ENCODE data around the gene POU6F2.

The POU6F2 gene

GRCh38 chr7:39402034-39402433 is 424.3 kb downstream of the POU6F2 start:
- Histone ChIP-seq H3K79me2 (ENCODE audit: control insufficient read depth, insufficient read depth, low read length) (no peaks in the 10 kb centered on the region), H3K4ac (ENCODE audit: low read depth, low read length) (no peak overlapping the region), H2BK120ac (ENCODE audit: low read depth, low read length) (no peak overlapping the region), H3K79me1 (ENCODE audit: low read length) (no peaks in the 10 kb centered on the region), H3K36me3 (ENCODE audit: control insufficient read depth, insufficient read depth, low read length) (no peaks in the 10 kb centered on the region), H3K23ac (ENCODE audit: low read length) (no peak overlapping the region), H2BK15ac (replicated peaks; ENCODE audit: low read depth) (no peak overlapping the region), H2AK5ac (ENCODE audit: low read length) (no peak overlapping the region), H2BK5ac (ENCODE audit: low read length) (no peak overlapping the region), H4K5ac (ENCODE audit: low read length) (no peak overlapping the region), H3K27me3 (ENCODE audit: insufficient read depth, low read length, poor library complexity) (no peaks in the 10 kb centered on the region), H3K18ac (ENCODE audit: low read length) (no peak overlapping the region), H3K27ac (ENCODE audit: low read depth, low read length) (no peak overlapping the region), H3K56ac (ENCODE audit: low read length) (no peak overlapping the region), H3K4me2 (ENCODE audit: low read length) (no peak overlapping the region), H3K9ac (ENCODE audit: low read length) (no peak overlapping the region), H3K4me1 (ENCODE audit: control insufficient read depth, low read depth, low read length) (peaks cover 2% of the 10 kb centered on the region), H4K8ac (ENCODE audit: low read depth, low read length) (no peak overlapping the region), H3K4me3 (ENCODE audit: low read length) (no peak overlapping the region)
- no peak for DNase-seq

GRCh38 chr7:39404907-39405306 is 427.2 kb downstream of the POU6F2 start:
- no peak overlapping the region for H2BK120ac ChIP-seq (ENCODE audit: low read depth, low read length)
- no CpG with 5 or more reads among the region's 1 CpG for WGBS (ENCODE audit: extremely low coverage, insufficient coverage, low lambda C conversion rate)
- no peak overlapping the region for H3K9ac ChIP-seq (ENCODE audit: low read length)
- H3K18ac ChIP-seq (ENCODE audit: low read length): no peak overlapping the region
- H3K56ac ChIP-seq (ENCODE audit: low read length): no peak overlapping the region
- H3K4ac ChIP-seq (ENCODE audit: low read depth, low read length): no peak overlapping the region
- no peak overlapping the region for H3K4me2 ChIP-seq (ENCODE audit: low read length)
- H2BK5ac ChIP-seq (ENCODE audit: low read length): no peak overlapping the region
- no peak overlapping the region for H2AK5ac ChIP-seq (ENCODE audit: low read length)
- H3K4me1 ChIP-seq (ENCODE audit: control insufficient read depth, low read depth, low read length): peaks cover 2% of the 10 kb centered on the region
- H3K23ac ChIP-seq (ENCODE audit: low read length): no peak overlapping the region
- no peak overlapping the region for H4K8ac ChIP-seq (ENCODE audit: low read depth, low read length)
- H3K36me3 ChIP-seq (ENCODE audit: control insufficient read depth, insufficient read depth, low read length): no peaks in the 10 kb centered on the region
- no peak overlapping the region for H2BK15ac ChIP-seq (replicated peaks; ENCODE audit: low read depth)
- no peak overlapping the region for H3K27ac ChIP-seq (ENCODE audit: low read depth, low read length)
- H4K5ac ChIP-seq (ENCODE audit: low read length): no peak overlapping the region
- no peaks in the 10 kb centered on the region for H3K79me1 ChIP-seq (ENCODE audit: low read length)
- no peak for DNase-seq
- no peak overlapping the region for H3K4me3 ChIP-seq (ENCODE audit: low read length)
- no peaks in the 10 kb centered on the region for H3K27me3 ChIP-seq (ENCODE audit: insufficient read depth, low read length, poor library complexity)
- no peaks in the 10 kb centered on the region for H3K79me2 ChIP-seq (ENCODE audit: control insufficient read depth, insufficient read depth, low read length)

- no peak overlapping the region for H3K4me3 ChIP-seq (ENCODE audit: low read length)
- H3K18ac ChIP-seq (ENCODE audit: low read length): no peak overlapping the region
- no peak overlapping the region for H3K27ac ChIP-seq (ENCODE audit: low read depth, low read length)
- no peak overlapping the region for H2BK120ac ChIP-seq (ENCODE audit: low read depth, low read length)
- H3K4me2 ChIP-seq (ENCODE audit: low read length): no peak overlapping the region
- H2BK5ac ChIP-seq (ENCODE audit: low read length): no peak overlapping the region
- H3K4ac ChIP-seq (ENCODE audit: low read depth, low read length): no peak overlapping the region
- no peak for DNase-seq
- H3K36me3 ChIP-seq (ENCODE audit: control insufficient read depth, insufficient read depth, low read length): no peaks in the 10 kb centered on the region
- peaks cover 2% of the 10 kb centered on the region for H3K4me1 ChIP-seq (ENCODE audit: control insufficient read depth, low read depth, low read length)
- no peak overlapping the region for H3K56ac ChIP-seq (ENCODE audit: low read length)
- H3K79me1 ChIP-seq (ENCODE audit: low read length): no peaks in the 10 kb centered on the region
- WGBS (ENCODE audit: extremely low coverage, insufficient coverage, low lambda C conversion rate): no CpG with 5 or more reads among the region's 3 CpGs
- no peak overlapping the region for H2BK15ac ChIP-seq (replicated peaks; ENCODE audit: low read depth)
- H4K8ac ChIP-seq (ENCODE audit: low read depth, low read length): no peak overlapping the region
- no peak overlapping the region for H2AK5ac ChIP-seq (ENCODE audit: low read length)
- no peak overlapping the region for H4K5ac ChIP-seq (ENCODE audit: low read length)
- no peak overlapping the region for H3K9ac ChIP-seq (ENCODE audit: low read length)
- H3K23ac ChIP-seq (ENCODE audit: low read length): no peak overlapping the region
- H3K79me2 ChIP-seq (ENCODE audit: control insufficient read depth, insufficient read depth, low read length): no peaks in the 10 kb centered on the region
- H3K27me3 ChIP-seq (ENCODE audit: insufficient read depth, low read length, poor library complexity): no peaks in the 10 kb centered on the region
These were observed 427.9 kb downstream of the POU6F2 start for GRCh38 chr7:39405581-39405980.

- no peak overlapping the region for H3K18ac ChIP-seq (ENCODE audit: low read length)
- H3K79me2 ChIP-seq (ENCODE audit: control insufficient read depth, insufficient read depth, low read length): no peaks in the 10 kb centered on the region
- no peak overlapping the region for H2BK5ac ChIP-seq (ENCODE audit: low read length)
- H3K4me1 ChIP-seq (ENCODE audit: control insufficient read depth, low read depth, low read length): no peaks in the 10 kb centered on the region
- no peak overlapping the region for H3K9ac ChIP-seq (ENCODE audit: low read length)
- H3K36me3 ChIP-seq (ENCODE audit: control insufficient read depth, insufficient read depth, low read length): no peaks in the 10 kb centered on the region
- H2BK15ac ChIP-seq (replicated peaks; ENCODE audit: low read depth): no peak overlapping the region
- no peak overlapping the region for H3K4ac ChIP-seq (ENCODE audit: low read depth, low read length)
- H2BK120ac ChIP-seq (ENCODE audit: low read depth, low read length): no peak overlapping the region
- WGBS (ENCODE audit: extremely low coverage, insufficient coverage, low lambda C conversion rate): no CpG with 5 or more reads among the region's 10 CpGs
- H3K23ac ChIP-seq (ENCODE audit: low read length): no peak overlapping the region
- no peak overlapping the region for H3K56ac ChIP-seq (ENCODE audit: low read length)
- H3K27ac ChIP-seq (ENCODE audit: low read depth, low read length): no peak overlapping the region
- DNase-seq: no peak
- H3K79me1 ChIP-seq (ENCODE audit: low read length): no peaks in the 10 kb centered on the region
- no peak overlapping the region for H4K5ac ChIP-seq (ENCODE audit: low read length)
- no peak overlapping the region for H4K8ac ChIP-seq (ENCODE audit: low read depth, low read length)
- no peak overlapping the region for H2AK5ac ChIP-seq (ENCODE audit: low read length)
- H3K4me2 ChIP-seq (ENCODE audit: low read length): no peak overlapping the region
- no peak overlapping the region for H3K4me3 ChIP-seq (ENCODE audit: low read length)
- no peaks in the 10 kb centered on the region for H3K27me3 ChIP-seq (ENCODE audit: insufficient read depth, low read length, poor library complexity)
These were observed 428.8 kb downstream of the POU6F2 start for GRCh38 chr7:39406467-39406866.

- no peaks in the 10 kb centered on the region for H3K27me3 ChIP-seq (ENCODE audit: insufficient read depth, low read length, poor library complexity)
- no peak overlapping the region for H3K4me3 ChIP-seq (ENCODE audit: low read length)
- H2BK15ac ChIP-seq (replicated peaks; ENCODE audit: low read depth): no peak overlapping the region
- H3K4ac ChIP-seq (ENCODE audit: low read depth, low read length): no peak overlapping the region
- H2BK5ac ChIP-seq (ENCODE audit: low read length): no peak overlapping the region
- no peak overlapping the region for H3K4me2 ChIP-seq (ENCODE audit: low read length)
- no peak overlapping the region for H3K56ac ChIP-seq (ENCODE audit: low read length)
- H3K79me1 ChIP-seq (ENCODE audit: low read length): no peaks in the 10 kb centered on the region
- H2BK120ac ChIP-seq (ENCODE audit: low read depth, low read length): no peak overlapping the region
- no peak overlapping the region for H3K9ac ChIP-seq (ENCODE audit: low read length)
- no peaks in the 10 kb centered on the region for H3K4me1 ChIP-seq (ENCODE audit: control insufficient read depth, low read depth, low read length)
- no peak for DNase-seq
- H3K23ac ChIP-seq (ENCODE audit: low read length): no peak overlapping the region
- no peaks in the 10 kb centered on the region for H3K79me2 ChIP-seq (ENCODE audit: control insufficient read depth, insufficient read depth, low read length)
- H4K5ac ChIP-seq (ENCODE audit: low read length): no peak overlapping the region
- no peak overlapping the region for H2AK5ac ChIP-seq (ENCODE audit: low read length)
- WGBS (ENCODE audit: extremely low coverage, insufficient coverage, low lambda C conversion rate): no CpG with 5 or more reads among the region's 4 CpGs
- no peak overlapping the region for H4K8ac ChIP-seq (ENCODE audit: low read depth, low read length)
- H3K36me3 ChIP-seq (ENCODE audit: control insufficient read depth, insufficient read depth, low read length): no peaks in the 10 kb centered on the region
- no peak overlapping the region for H3K27ac ChIP-seq (ENCODE audit: low read depth, low read length)
- no peak overlapping the region for H3K18ac ChIP-seq (ENCODE audit: low read length)
These were observed 429.4 kb downstream of the POU6F2 start for GRCh38 chr7:39407137-39407536.

- Histone ChIP-seq H2AK5ac (ENCODE audit: low read length) (no peak overlapping the region), H2BK15ac (replicated peaks; ENCODE audit: low read depth) (no peak overlapping the region), H3K36me3 (ENCODE audit: control insufficient read depth, insufficient read depth, low read length) (no peaks in the 10 kb centered on the region), H3K56ac (ENCODE audit: low read length) (no peak overlapping the region), H3K9ac (ENCODE audit: low read length) (no peak overlapping the region), H3K27ac (ENCODE audit: low read depth, low read length) (no peak overlapping the region), H2BK5ac (ENCODE audit: low read length) (no peak overlapping the region), H3K4ac (ENCODE audit: low read depth, low read length) (no peak overlapping the region), H3K4me3 (ENCODE audit: low read length) (no peak overlapping the region), H3K27me3 (ENCODE audit: insufficient read depth, low read length, poor library complexity) (no peaks in the 10 kb centered on the region), H3K79me1 (ENCODE audit: low read length) (no peaks in the 10 kb centered on the region), H4K5ac (ENCODE audit: low read length) (no peak overlapping the region), H3K18ac (ENCODE audit: low read length) (no peak overlapping the region), H3K4me2 (ENCODE audit: low read length) (no peak overlapping the region), H4K8ac (ENCODE audit: low read depth, low read length) (no peak overlapping the region), H3K79me2 (ENCODE audit: control insufficient read depth, insufficient read depth, low read length) (no peaks in the 10 kb centered on the region), H3K4me1 (ENCODE audit: control insufficient read depth, low read depth, low read length) (no peaks in the 10 kb centered on the region), H2BK120ac (ENCODE audit: low read depth, low read length) (no peak overlapping the region), H3K23ac (ENCODE audit: low read length) (no peak overlapping the region)
- no peak for DNase-seq
- no CpG with 5 or more reads among the region's 8 CpGs for WGBS (ENCODE audit: extremely low coverage, insufficient coverage, low lambda C conversion rate)
These were observed 430.0 kb downstream of the POU6F2 start for GRCh38 chr7:39407723-39408122.
